Measurements from ENCODE around the gene PDE6G. TPM values are rescaled to one million over a fixed set of nuclear protein-coding genes. Genes with fewer than 3 reads are reported as not detected.

PDE6G gene
- total and polyA plus RNA-seq, 2 of the 8 experiments (the other 6 are each of a cell fraction or from before 2014, with no cell fraction given), result 5.8 to 12.9 TPM

DNA sequence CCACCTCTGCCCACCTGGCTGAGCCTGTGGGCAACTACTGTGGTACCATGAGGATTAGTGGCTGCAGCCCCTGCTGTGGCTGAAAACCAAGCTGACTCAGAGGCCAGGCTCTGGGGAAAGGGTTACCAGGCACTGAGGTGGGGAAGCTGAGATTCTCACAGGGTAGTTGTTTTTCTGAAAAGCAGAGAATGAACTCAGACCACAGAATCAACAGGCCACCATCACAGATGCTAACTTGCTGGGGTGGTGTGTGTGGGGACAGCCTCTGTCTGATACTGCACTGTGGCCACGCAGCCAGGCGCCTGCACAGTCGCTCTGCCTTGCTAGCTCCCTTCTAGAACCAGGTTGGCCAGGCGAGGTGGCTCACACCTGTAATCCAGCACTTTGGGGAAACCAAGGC lies 48.3 kb downstream of the PDE6G start:
- CTCF ChIA-PET (ENCODE audit: partially characterized antibody), result interaction anchor here (0.9 to 4.1 kb wide), 2 partner anchors 13 to 45 kb away, joined by 3 to 11 read pairs; no protein-coding TSS in a partner anchor
- Histone ChIP-seq H4K8ac (ENCODE audit: extremely low read depth, insufficient read depth, low read length) (no peak overlapping the region), H3K14ac (ENCODE audit: insufficient read length) (no peak overlapping the region), H3K23me2 (ENCODE audit: low read depth, low read length) (no peaks in the 10 kb centered on the region), H2BK20ac (ENCODE audit: low read length) (no peak overlapping the region), H3K4ac (replicated peaks; ENCODE audit: insufficient read length, low read depth, low read length) (no peak overlapping the region), H3K18ac (ENCODE audit: extremely low read depth, low read length) (no peak overlapping the region), H3K9ac (replicated peaks in 1 of 4; ENCODE audit: extremely low read depth in 1 of 4, low read depth in 3 of 4, low read length in 3 of 4) (no peak overlapping the region), H4K91ac (replicated peaks; ENCODE audit: insufficient read length, low read length) (no peak overlapping the region), H3K4me1 (replicated peaks in 1 of 4; ENCODE audit: control insufficient read depth in 3 of 4, insufficient read depth in 4 of 4, low read length in 3 of 4) (no peaks in the 10 kb centered on the region), H3K23ac (ENCODE audit: insufficient read length) (no peak overlapping the region), H3K36me3 (ENCODE audit: control insufficient read depth in 2 of 4, insufficient read depth in 4 of 4, low read length in 3 of 4) (peaks cover 19 to 54% (median 45%) of the 10 kb centered on the region in 4 experiments), H4K5ac (ENCODE audit: insufficient read length, low read depth, low read length) (no peak overlapping the region), H3K56ac (replicated peaks; ENCODE audit: insufficient read length, low read depth, low read length) (no peak overlapping the region), H3K79me1 (ENCODE audit: low read depth, low read length) (peaks cover 8% of the 10 kb centered on the region), H3K4me3 (ENCODE audit: extremely low read depth in 1 of 4, insufficient read depth in 2 of 4, low read depth in 3 of 4, low read length in 4 of 4) (no peak overlapping the region), H3K4me2 (ENCODE audit: insufficient read depth in 1 of 2, low read depth in 2 of 2, low read length in 2 of 2) (no peak overlapping the region), H2BK120ac (replicated peaks; ENCODE audit: low read depth, low read length) (no peak overlapping the region), H2AFZ (ENCODE audit: low read length) (no peak overlapping the region), H3K27me3 (replicated peaks in 1 of 4; ENCODE audit: control insufficient read depth in 3 of 4, extremely low read depth in 1 of 4, insufficient read depth in 3 of 4, low read length in 3 of 4) (no peaks in the 10 kb centered on the region), H2BK12ac (ENCODE audit: low read depth, low read length) (no peak overlapping the region), H3K9me3 (ENCODE audit: insufficient read depth in 2 of 2, low read depth in 1 of 2, low read length in 1 of 2) (no peaks in the 10 kb centered on the region), H3K27ac (ENCODE audit: low read depth, low read length) (no peak overlapping the region), H2BK5ac (ENCODE audit: low read depth, low read length) (no peak overlapping the region), H4K20me1 (replicated peaks in 1 of 2; ENCODE audit: control insufficient read depth in 1 of 2, insufficient read depth in 2 of 2, low read length in 2 of 2) (peaks cover 0 to 14% of the 10 kb centered on the region in 2 experiments), H3K79me2 (ENCODE audit: control insufficient read depth in 1 of 2, insufficient read depth in 2 of 2, low read length in 2 of 2) (peaks cover 0 to 5% of the 10 kb centered on the region in 2 experiments; a peak in 1 of 4 replicates), H2BK15ac (ENCODE audit: low read length) (no peak overlapping the region), H2AK5ac (ENCODE audit: low read depth, low read length) (no peak overlapping the region)
- WGBS, 2 experiments (ENCODE audit: extremely low coverage in 1 of 2, insufficient coverage in 1 of 2, insufficient read length in 1 of 2, insufficient replicate concordance in 2 of 2, low coverage in 1 of 2, low lambda C conversion rate in 2 of 2, missing lambda C conversion rate in 1 of 2), result 98% methylated on average over 4 of the region's 4 CpGs; no CpG with 5 or more reads in 1 of the 2 experiments
- DNase-seq (ENCODE audit: low read depth in 1 of 2, low spot score in 2 of 2) (no peak), FAIRE-seq (no peak)
- TF ChIP-seq PHF8 (conservative IDR thresholded peaks at IDR 0.05; ENCODE audit: low read depth, low read length) (no peak), ASH2L (IDR thresholded peaks at IDR 0.05; ENCODE audit: low read length) (no peak), HDAC2 (IDR thresholded peaks at IDR 0.05; ENCODE audit: borderline replicate concordance in 1 of 2, low read depth in 2 of 2, low read length in 2 of 2) (no peak), JUN (IDR thresholded peaks at IDR 0.05; ENCODE audit: low read depth, low read length) (no peak), TBP (IDR thresholded peaks at IDR 0.05; ENCODE audit: low read depth, low read length) (no peak), POU5F1 (IDR thresholded peaks at IDR 0.05; ENCODE audit: low read depth, low read length) (no peak), CBX5 (IDR thresholded peaks at IDR 0.05; ENCODE audit: low read depth, low read length) (no peak)
- POLR2A ChIA-PET (ENCODE audit: partially characterized antibody), result interaction anchor here (0.9 to 1.5 kb wide), 6 partner anchors 13 to 234 kb away, joined by 3 to 5 read pairs (median 3); no protein-coding TSS in a partner anchor

All from H1 (cell line).